ENCODE measurements around the gene RBP3. TPM values are rescaled to one million over a fixed set of nuclear protein-coding genes. Genes with fewer than 3 reads are reported as not detected.

Gene RBP3
- total RNA-seq, 4 donors from 2014 or later: not detected

GRCh38 chr10:47389619-47390018, 41.5 kb downstream of the RBP3 start:
- H3K4me1 ChIP-seq: peaks cover 0 to 5% of the 10 kb centered on the region in 2 donors
- no peak overlapping the region for H3K27ac ChIP-seq
- no peak for ATAC-seq
- no peak overlapping the region for H3K4me3 ChIP-seq
- DNase-seq: no peak
- in situ Hi-C loops (cut with MboI; ENCODE audit: low sequenced_read_pairs in 4 of 4) (loop anchor here in 2 of 4 donors (10.0 to 25.0 kb wide), 2 partner anchors 1102 to 1105 kb away; partner anchors contain the start of gene ANTXRL (in 2 of the 2)), intact Hi-C loops (cut with DNase I; ENCODE audit: low total_unique reads) (no loop called here)
- TF ChIP-seq POLR2A (IDR thresholded peaks at IDR 0.05) (no peak), CTCF (IDR thresholded peaks at IDR 0.05 in 4 of 5, conservative IDR thresholded peaks at IDR 0.05 in 1 of 5) (no peak)
- H3K36me3 ChIP-seq: no peaks in the 10 kb centered on the region
- H3K27me3 ChIP-seq: no peaks in the 10 kb centered on the region
- H3K9me3 ChIP-seq: no peaks in the 10 kb centered on the region

- no peak overlapping the region for H3K4me3 ChIP-seq
- H3K27ac ChIP-seq: no peak overlapping the region
- no peaks in the 10 kb centered on the region for H3K27me3 ChIP-seq
- H3K36me3 ChIP-seq: no peaks in the 10 kb centered on the region
- H3K9me3 ChIP-seq: no peaks in the 10 kb centered on the region
- no peak for ATAC-seq
- no peak for DNase-seq
- intact Hi-C loops (cut with DNase I; ENCODE audit: low total_unique reads): no loop called here
- TF ChIP-seq CTCF (IDR thresholded peaks at IDR 0.05 in 4 of 5, conservative IDR thresholded peaks at IDR 0.05 in 1 of 5) (no peak), POLR2A (IDR thresholded peaks at IDR 0.05) (no peak)
- in situ Hi-C loops (cut with MboI; ENCODE audit: low sequenced_read_pairs in 4 of 4): loop anchor here in 1 of 4 donors (25.0 kb wide), 1 partner anchor 1109 kb away; the partner anchor contains the start of gene ANTXRL
- H3K4me1 ChIP-seq: no peaks in the 10 kb centered on the region
Observed at GRCh38 chr10:47396311-47396717, 48.2 kb downstream of the RBP3 start.

- intact Hi-C loops (cut with DNase I; ENCODE audit: low total_unique reads): no loop called here
- DNase-seq: no peak
- in situ Hi-C loops (cut with MboI; ENCODE audit: low sequenced_read_pairs in 4 of 4): loop anchor here in 1 of 4 donors (25.0 kb wide), 1 partner anchor 1110 kb away; the partner anchor contains the start of gene ANTXRL
Observed at GRCh38 chr10:47397256-47397655, 49.1 kb downstream of the RBP3 start.

GRCh38 chr10:47400251-47400650, 52.1 kb downstream of the RBP3 start:
- TF ChIP-seq CTCF (IDR thresholded peaks at IDR 0.05 in 4 of 5, conservative IDR thresholded peaks at IDR 0.05 in 1 of 5) (no peak), POLR2A (IDR thresholded peaks at IDR 0.05) (no peak)
- DNase-seq (no peak), ATAC-seq (no peak)
- Histone ChIP-seq H3K27me3 (no peaks in the 10 kb centered on the region), H3K4me3 (no peak overlapping the region), H3K4me1 (peaks cover 0 to 9% of the 10 kb centered on the region in 2 donors), H3K36me3 (no peaks in the 10 kb centered on the region), H3K27ac (no peak overlapping the region), H3K9me3 (no peaks in the 10 kb centered on the region)
- intact Hi-C loops (cut with DNase I; ENCODE audit: low total_unique reads) (no loop called here), in situ Hi-C loops (cut with MboI; ENCODE audit: low sequenced_read_pairs in 4 of 4) (no loop called here)

More at GRCh38 chr10:47397256-47397655, 49.1 kb downstream of the RBP3 start:
- H3K4me3 ChIP-seq: no peak overlapping the region
- no peaks in the 10 kb centered on the region for H3K27me3 ChIP-seq
- H3K9me3 ChIP-seq: no peaks in the 10 kb centered on the region
- ATAC-seq: no peak
- no peak for TF ChIP-seq CTCF (IDR thresholded peaks at IDR 0.05 in 4 of 5, conservative IDR thresholded peaks at IDR 0.05 in 1 of 5)
- no peak for TF ChIP-seq POLR2A (IDR thresholded peaks at IDR 0.05)
- no peak overlapping the region for H3K27ac ChIP-seq
- H3K36me3 ChIP-seq: no peaks in the 10 kb centered on the region
- H3K4me1 ChIP-seq: no peaks in the 10 kb centered on the region

DNA sequence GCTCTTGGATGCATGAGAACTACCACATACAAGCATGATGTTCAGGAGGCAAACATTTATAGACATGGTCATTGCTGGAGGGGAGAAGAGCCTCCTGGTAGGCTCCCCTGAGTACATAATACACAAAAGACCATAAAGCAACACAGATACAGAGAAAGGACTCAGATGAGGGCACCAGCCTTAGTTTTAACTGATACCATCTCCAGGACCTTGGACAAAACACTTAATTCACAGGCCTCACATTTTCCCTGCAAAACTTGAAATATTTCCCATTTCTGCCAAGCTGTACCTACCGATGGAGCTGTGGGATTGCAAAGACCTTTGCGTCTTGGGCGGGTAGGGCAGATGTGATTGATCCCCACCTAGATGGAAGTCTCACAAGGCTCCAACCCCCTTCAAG, 52.6 kb downstream of the RBP3 start:
- no peaks in the 10 kb centered on the region for H3K36me3 ChIP-seq
- peaks cover 0 to 9% of the 10 kb centered on the region in 2 donors for H3K4me1 ChIP-seq
- no peaks in the 10 kb centered on the region for H3K9me3 ChIP-seq
- H3K4me3 ChIP-seq: no peak overlapping the region
- intact Hi-C loops (cut with DNase I; ENCODE audit: low total_unique reads) (no loop called here), in situ Hi-C loops (cut with MboI; ENCODE audit: low sequenced_read_pairs in 4 of 4) (no loop called here)
- H3K27ac ChIP-seq: no peak overlapping the region
- ATAC-seq (no peak), DNase-seq (no peak)
- no peaks in the 10 kb centered on the region for H3K27me3 ChIP-seq
- no peak for TF ChIP-seq POLR2A (IDR thresholded peaks at IDR 0.05)
- no peak for TF ChIP-seq CTCF (IDR thresholded peaks at IDR 0.05 in 4 of 5, conservative IDR thresholded peaks at IDR 0.05 in 1 of 5)

Data from gastrocnemius medialis (tissue), 4 donors.